Epithelial cell of proximal tubule (primary cell): ENCODE data around the gene PEX12. TPM values are rescaled to one million over a fixed set of nuclear protein-coding genes. Genes with fewer than 3 reads are reported as not detected.

Source experiments
- DNase-seq: peaks from one replicate; pipeline ENCODE4 v3.0.0-alpha.2; 2011; ENCODE audit warnings: low read depth
- H3K4me3 ChIP-seq: 2 replicates; pipeline ENCODE4 v1.5.1; 2011; ENCODE audit warnings: low read depth, mild to moderate bottlenecking, low read length
- CTCF ChIP-seq: conservative IDR thresholded peaks from 2 replicates; pipeline ENCODE4 v1.5.1; 2012; ENCODE audit warnings: low read depth, mild to moderate bottlenecking, low read length
- total RNA-seq: library from RNA; depleted of rRNA; stranded (reverse); fragments of >200 nt; gene quantifications from 2 replicates; pipeline ENCODE4 v1.2.3, GENCODE V29; 2015

The PEX12 gene
- total RNA-seq, 1 donor from 2014 or later: 2.0 TPM

GRCh38 chr17:35559495-35560210 lies 18.7 kb downstream of the PEX12 start:
- no peak for TF ChIP-seq CTCF
- no peak for DNase-seq
- H3K4me3 ChIP-seq: no peak overlapping the region

GRCh38 chr17:35557353-35557752 lies 21.0 kb downstream of the PEX12 start:
- H3K4me3 ChIP-seq: no peak overlapping the region
- no peak for TF ChIP-seq CTCF
- no peak for DNase-seq

- peak; percentile 30 for TF ChIP-seq CTCF
- DNase-seq: no peak
- H3K4me3 ChIP-seq: no peak overlapping the region
These were observed 22.7 kb downstream of the PEX12 start for GRCh38 chr17:35555691-35556090.

GRCh38 chr17:35554668-35555067 lies 23.7 kb downstream of the PEX12 start:
- TF ChIP-seq CTCF: no peak
- H3K4me3 ChIP-seq: no peak overlapping the region
- DNase-seq: no peak

GRCh38 chr17:35553310-35553709 lies 25.1 kb downstream of the PEX12 start:
- no peak overlapping the region for H3K4me3 ChIP-seq
- no peak for DNase-seq
- no peak for TF ChIP-seq CTCF

- no peak for TF ChIP-seq CTCF
- no peak for DNase-seq
- no peak overlapping the region for H3K4me3 ChIP-seq
These were observed 29.4 kb downstream of the PEX12 start for GRCh38 chr17:35548978-35549377.

GRCh38 chr17:35548208-35548810 lies 30.1 kb downstream of the PEX12 start:
- no peak overlapping the region for H3K4me3 ChIP-seq
- DNase-seq: no peak
- no peak for TF ChIP-seq CTCF
